Measurements from ENCODE around the gene ZCCHC10. TPM values are rescaled to one million over a fixed set of nuclear protein-coding genes. Genes with fewer than 3 reads are reported as not detected.

The ZCCHC10 gene
- total and polyA plus RNA-seq, 2 experiments from 2014 or later: 30.7 to 33.0 TPM

- Histone ChIP-seq H3K4me2 (no peak overlapping the region), H3K36me3 (replicated peaks; ENCODE audit: insufficient read depth, low read depth) (no peaks in the 10 kb centered on the region), H3K79me2 (peaks cover 98% of the 10 kb centered on the region), H3K9me3 (ENCODE audit: low read depth) (no peaks in the 10 kb centered on the region), H3K27me3 (no peaks in the 10 kb centered on the region), H3K4me1 (ENCODE audit: insufficient read depth) (peaks cover 3% of the 10 kb centered on the region), H3K9me2 (replicated peaks; ENCODE audit: insufficient read depth) (no peaks in the 10 kb centered on the region), H3K27ac (no peak overlapping the region), H3K4me3 (no peak overlapping the region), H4K20me1 (ENCODE audit: insufficient read depth, poor library complexity, severe bottlenecking) (peaks cover 98% of the 10 kb centered on the region), H2AFZ (no peak overlapping the region)
- 94% methylated on average over 2 of the region's 2 CpGs for WGBS (ENCODE audit: low lambda C conversion rate, missing lambda C conversion rate)
- no peak for DNase-seq (ENCODE audit: low spot score)
- no peak for TF ChIP-seq EZH2phosphoT487 (IDR thresholded peaks at IDR 0.05; ENCODE audit: low read depth, severe bottlenecking, unreplicated experiment)
- no peak for TF ChIP-seq EZH2 (IDR thresholded peaks at IDR 0.05; ENCODE audit: borderline replicate concordance)
- no peak for TF ChIP-seq CTCF (IDR thresholded peaks at IDR 0.05; ENCODE audit: poor library complexity)
Observed at GRCh38 chr5:132952829-132953228, 73.5 kb downstream of the ZCCHC10 start.

- Histone ChIP-seq H3K4me3 (no peak overlapping the region), H3K27ac (no peak overlapping the region), H3K9me2 (replicated peaks; ENCODE audit: insufficient read depth) (no peaks in the 10 kb centered on the region), H3K9me3 (ENCODE audit: low read depth) (no peaks in the 10 kb centered on the region), H2AFZ (no peak overlapping the region), H3K4me1 (ENCODE audit: insufficient read depth) (peaks cover 3% of the 10 kb centered on the region), H3K79me2 (peaks cover 98% of the 10 kb centered on the region), H3K36me3 (replicated peaks; ENCODE audit: insufficient read depth, low read depth) (no peaks in the 10 kb centered on the region), H4K20me1 (ENCODE audit: insufficient read depth, poor library complexity, severe bottlenecking) (peaks cover 98% of the 10 kb centered on the region), H3K4me2 (no peak overlapping the region), H3K27me3 (no peaks in the 10 kb centered on the region)
- TF ChIP-seq CTCF (IDR thresholded peaks at IDR 0.05; ENCODE audit: poor library complexity): no peak
- no peak for TF ChIP-seq EZH2phosphoT487 (IDR thresholded peaks at IDR 0.05; ENCODE audit: low read depth, severe bottlenecking, unreplicated experiment)
- 95% methylated on average over 2 of the region's 2 CpGs for WGBS (ENCODE audit: low lambda C conversion rate, missing lambda C conversion rate)
- no peak for DNase-seq (ENCODE audit: low spot score)
Observed at GRCh38 chr5:132951897-132952296, 74.5 kb downstream of the ZCCHC10 start.

- Histone ChIP-seq H2AFZ (no peak overlapping the region), H3K4me2 (no peak overlapping the region), H3K79me2 (peaks cover 100% of the 10 kb centered on the region), H3K9me3 (ENCODE audit: low read depth) (no peaks in the 10 kb centered on the region), H3K27ac (no peak overlapping the region), H3K27me3 (no peaks in the 10 kb centered on the region), H3K4me3 (no peak overlapping the region), H3K4me1 (ENCODE audit: insufficient read depth) (peaks cover 3% of the 10 kb centered on the region), H3K9me2 (replicated peaks; ENCODE audit: insufficient read depth) (no peaks in the 10 kb centered on the region), H4K20me1 (ENCODE audit: insufficient read depth, poor library complexity, severe bottlenecking) (peaks cover 100% of the 10 kb centered on the region), H3K36me3 (replicated peaks; ENCODE audit: insufficient read depth, low read depth) (no peaks in the 10 kb centered on the region)
- TF ChIP-seq EZH2phosphoT487 (IDR thresholded peaks at IDR 0.05; ENCODE audit: low read depth, severe bottlenecking, unreplicated experiment) (no peak), CTCF (IDR thresholded peaks at IDR 0.05; ENCODE audit: poor library complexity) (no peak), EZH2 (IDR thresholded peaks at IDR 0.05; ENCODE audit: borderline replicate concordance) (no peak)
- 97% methylated on average over 2 of the region's 2 CpGs for WGBS (ENCODE audit: low lambda C conversion rate, missing lambda C conversion rate)
- no peak for DNase-seq (ENCODE audit: low spot score)
Observed at GRCh38 chr5:132949136-132949535, 77.2 kb downstream of the ZCCHC10 start.

GRCh38 chr5:132947671-132948070 lies 78.7 kb downstream of the ZCCHC10 start:
- TF ChIP-seq EZH2 (IDR thresholded peaks at IDR 0.05; ENCODE audit: borderline replicate concordance): no peak
- TF ChIP-seq CTCF (IDR thresholded peaks at IDR 0.05; ENCODE audit: poor library complexity): no peak
- no peak for TF ChIP-seq EZH2phosphoT487 (IDR thresholded peaks at IDR 0.05; ENCODE audit: low read depth, severe bottlenecking, unreplicated experiment)
- Histone ChIP-seq H2AFZ (no peak overlapping the region), H3K4me1 (ENCODE audit: insufficient read depth) (no peaks in the 10 kb centered on the region), H4K20me1 (ENCODE audit: insufficient read depth, poor library complexity, severe bottlenecking) (peaks cover 100% of the 10 kb centered on the region), H3K36me3 (replicated peaks; ENCODE audit: insufficient read depth, low read depth) (no peaks in the 10 kb centered on the region), H3K27ac (peak overlapping the region; percentile 10), H3K4me3 (no peak overlapping the region), H3K9me2 (replicated peaks; ENCODE audit: insufficient read depth) (no peaks in the 10 kb centered on the region), H3K4me2 (peak overlapping the region; percentile 14), H3K9me3 (ENCODE audit: low read depth) (no peaks in the 10 kb centered on the region), H3K27me3 (no peaks in the 10 kb centered on the region), H3K79me2 (peaks cover 100% of the 10 kb centered on the region)
- 68% methylated on average over 2 of the region's 2 CpGs for WGBS (ENCODE audit: low lambda C conversion rate, missing lambda C conversion rate)
- no peak for DNase-seq (ENCODE audit: low spot score)

All from hepatocyte (in vitro differentiated cells).